Right lobe of liver (tissue), 4 donors: ENCODE results near the gene ALDH1A1.

ENCODE experiments used
- CTCF ChIP-seq, 4 donors: fragments of 200-600 bp in 3 of 4; fragments of 450-650 bp in 1 of 4; IDR thresholded peaks; one replicate each; pipeline versions ENCODE4 v1.5.1 to v1.8.0; 2016 to 2022; ENCODE audit warnings: antibody characterized with exemption in 4 of 4, mild to moderate bottlenecking in 2 of 4
- POLR2A ChIP-seq: fragments of 450-650 bp; IDR thresholded peaks from one replicate; pipeline ENCODE4 v1.6.1; 2017; ENCODE audit warnings: antibody characterized with exemption, mild to moderate bottlenecking
- donor health status: DM: no; HTN: no; CAD: no.
- donor health status: DM: no; HTN: no; CAD: no.
- donor health status: DM: no; HTN: yes; CAD: no.

DNA sequence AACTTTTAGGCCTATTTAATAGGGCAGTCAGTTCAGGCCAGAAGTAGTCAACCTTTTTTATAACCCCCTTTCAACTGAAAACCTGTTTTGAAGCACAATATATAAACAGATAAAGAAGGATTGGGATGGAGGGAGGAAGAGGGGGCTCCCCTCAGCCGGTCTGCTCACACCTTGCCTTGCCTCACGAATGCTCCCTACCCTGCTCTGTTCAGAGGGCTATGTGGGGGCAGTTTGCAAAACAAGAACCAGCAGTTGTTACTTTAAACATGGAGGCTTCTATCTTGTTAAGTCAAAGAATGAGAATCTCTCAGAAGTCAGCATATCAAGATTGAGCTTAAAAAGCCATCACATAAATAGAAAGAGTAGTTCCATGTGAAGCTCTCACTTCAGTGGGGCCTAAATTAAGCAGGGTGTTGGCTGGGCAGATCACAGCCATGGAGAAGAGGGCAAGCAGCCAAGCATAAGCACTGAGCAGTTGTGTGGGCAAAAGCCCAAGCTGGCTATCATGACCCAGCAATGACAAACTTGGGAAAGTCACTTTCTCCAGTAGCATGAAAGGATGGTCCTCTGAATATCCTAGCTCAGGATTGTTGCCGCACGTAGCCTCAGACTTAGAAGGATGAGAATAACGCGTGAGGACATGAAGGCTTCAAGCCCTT is 70.6 kb downstream of the ALDH1A1 start:
- TF ChIP-seq CTCF (IDR thresholded peaks at IDR 0.05) = no peak
- no peak for TF ChIP-seq POLR2A
